T-helper 2 cell (primary cell): ENCODE measurements around the gene ZFYVE19.

Experiments
- DNase-seq, 5 experiments: peaks; one replicate each; pipeline versions ENCODE4 v3.0.0 to v3.0.0-alpha.2; 2012 to 2022
- total RNA-seq, 2 donors: gene quantifications; one replicate each; lab custom pipeline; 2026; lab: John Stamatoyannopoulos, UW

ZFYVE19 gene, protein sequence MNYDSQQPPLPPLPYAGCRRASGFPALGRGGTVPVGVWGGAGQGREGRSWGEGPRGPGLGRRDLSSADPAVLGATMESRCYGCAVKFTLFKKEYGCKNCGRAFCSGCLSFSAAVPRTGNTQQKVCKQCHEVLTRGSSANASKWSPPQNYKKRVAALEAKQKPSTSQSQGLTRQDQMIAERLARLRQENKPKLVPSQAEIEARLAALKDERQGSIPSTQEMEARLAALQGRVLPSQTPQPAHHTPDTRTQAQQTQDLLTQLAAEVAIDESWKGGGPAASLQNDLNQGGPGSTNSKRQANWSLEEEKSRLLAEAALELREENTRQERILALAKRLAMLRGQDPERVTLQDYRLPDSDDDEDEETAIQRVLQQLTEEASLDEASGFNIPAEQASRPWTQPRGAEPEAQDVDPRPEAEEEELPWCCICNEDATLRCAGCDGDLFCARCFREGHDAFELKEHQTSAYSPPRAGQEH
- total RNA-seq = 16.8 to 30.3 reads per million in 2 donors

DNA sequence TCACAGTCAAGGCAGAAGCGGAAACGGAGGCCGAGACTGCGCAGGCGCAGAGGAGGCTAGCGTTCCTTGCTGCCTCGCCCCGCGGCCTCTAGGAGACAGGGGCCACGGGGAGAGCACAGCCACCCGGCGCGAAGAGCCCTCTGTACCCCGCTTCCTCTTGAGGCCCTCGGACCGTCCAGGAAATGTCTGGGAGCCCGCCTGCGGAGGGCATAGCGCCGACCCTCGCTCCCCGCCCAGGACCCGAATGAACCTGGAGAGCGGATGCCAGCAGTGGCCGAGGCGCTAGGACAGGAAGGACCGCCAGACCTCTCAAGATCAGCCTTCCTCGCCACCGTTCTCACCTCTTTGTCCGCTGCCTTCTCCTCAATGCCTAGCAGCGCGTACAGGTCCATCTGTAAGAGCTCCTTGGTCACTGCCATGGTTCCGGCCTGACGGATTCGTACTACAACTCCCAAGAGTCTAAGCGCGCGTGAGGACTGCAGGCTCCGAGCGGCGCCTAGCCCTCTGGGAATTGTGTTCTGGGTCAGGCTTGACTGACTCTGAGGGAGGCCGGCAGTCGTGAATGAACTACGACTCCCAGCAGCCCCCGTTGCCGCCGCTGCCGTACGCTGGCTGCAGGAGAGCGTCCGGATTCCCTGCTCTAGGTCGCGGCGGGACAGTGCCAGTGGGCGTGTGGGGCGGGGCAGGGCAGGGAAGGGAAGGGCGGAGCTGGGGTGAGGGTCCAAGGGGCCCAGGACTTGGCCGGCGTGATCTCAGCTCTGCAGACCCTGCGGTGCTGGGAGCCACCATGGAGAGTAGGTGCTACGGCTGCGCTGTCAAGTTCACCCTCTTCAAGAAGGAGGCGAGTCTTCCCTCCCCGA lies at the start of gene ZFYVE19, which contains the start of gene DNAJC17:
TSS of gene ZFYVE19 (plus strand) at position 62 of the 860 bp plus-strand sequence. CDS start at position 563, 501 bp downstream.
TSS of gene DNAJC17 (minus strand) at position 446 of the 860 bp plus-strand sequence. CDS start at position 419, 27 bp downstream.
- DNase-seq = peak; percentile 76 to 98 (median 90)

DNA sequence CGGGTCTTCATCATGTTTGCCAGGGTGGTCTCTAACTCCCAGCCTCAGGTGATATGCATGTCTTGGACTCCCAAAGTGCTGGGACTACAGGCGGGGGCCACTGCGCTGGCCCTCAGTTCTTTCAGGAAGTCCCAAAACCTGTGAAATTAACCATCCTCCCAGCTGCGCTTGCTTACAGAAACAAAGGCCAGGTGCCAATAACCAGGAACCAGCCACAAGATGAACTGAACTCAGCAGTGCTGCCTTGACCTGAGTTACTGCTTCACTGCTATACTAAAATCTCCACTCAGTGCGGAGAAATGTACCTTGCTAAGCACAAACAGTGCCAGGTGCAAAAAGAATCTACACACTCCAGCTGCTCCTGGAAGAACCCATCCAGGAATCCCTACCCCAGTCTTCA lies 46.9 kb upstream of the ZFYVE19 start:
- no peak for DNase-seq

DNA sequence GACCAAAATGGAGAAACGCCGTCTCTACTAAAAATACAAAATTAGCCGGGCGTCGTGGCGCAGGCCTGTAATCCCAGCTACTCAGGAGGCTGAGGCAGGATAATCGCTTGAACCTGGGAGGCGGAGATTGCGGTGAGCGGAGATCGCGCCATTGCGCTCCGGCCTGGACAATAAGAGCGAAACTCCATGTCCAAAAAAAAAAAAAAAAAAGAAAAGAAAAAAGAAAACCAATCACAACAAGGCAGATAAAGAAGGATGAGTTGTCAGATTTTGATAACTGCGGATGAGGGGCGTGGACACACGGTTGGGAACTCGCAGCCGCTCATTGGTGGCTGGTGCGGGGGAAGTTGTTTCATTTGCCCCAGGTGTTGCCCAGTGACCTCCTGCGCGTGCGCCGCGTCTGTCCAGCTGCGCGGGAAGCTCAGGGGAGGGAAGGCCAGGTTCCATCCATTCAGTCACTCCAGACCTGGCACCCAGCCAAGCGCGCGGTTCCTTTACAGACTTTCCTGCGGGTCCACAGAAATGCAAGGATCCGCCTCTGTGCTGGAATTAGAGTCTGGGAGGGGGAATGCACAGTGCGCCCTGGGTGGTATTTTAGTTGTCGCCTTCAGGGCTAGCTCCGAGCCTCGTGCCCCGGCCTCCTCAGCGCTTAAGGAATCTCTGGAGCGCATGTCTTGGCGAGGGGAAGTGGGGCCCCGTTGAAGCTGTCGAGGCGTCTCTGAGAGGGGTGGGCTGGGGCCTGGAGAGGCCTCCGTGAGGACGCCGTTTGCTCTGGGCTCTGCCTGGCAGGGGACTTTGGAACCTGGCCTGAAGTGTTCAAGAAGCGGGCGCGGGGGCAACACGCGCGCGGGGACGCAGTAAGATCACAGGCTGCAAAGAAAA lies 43.7 kb upstream of the ZFYVE19 start:
- peak in 2 of 5 experiments; percentile 23 to 42 for DNase-seq

DNA sequence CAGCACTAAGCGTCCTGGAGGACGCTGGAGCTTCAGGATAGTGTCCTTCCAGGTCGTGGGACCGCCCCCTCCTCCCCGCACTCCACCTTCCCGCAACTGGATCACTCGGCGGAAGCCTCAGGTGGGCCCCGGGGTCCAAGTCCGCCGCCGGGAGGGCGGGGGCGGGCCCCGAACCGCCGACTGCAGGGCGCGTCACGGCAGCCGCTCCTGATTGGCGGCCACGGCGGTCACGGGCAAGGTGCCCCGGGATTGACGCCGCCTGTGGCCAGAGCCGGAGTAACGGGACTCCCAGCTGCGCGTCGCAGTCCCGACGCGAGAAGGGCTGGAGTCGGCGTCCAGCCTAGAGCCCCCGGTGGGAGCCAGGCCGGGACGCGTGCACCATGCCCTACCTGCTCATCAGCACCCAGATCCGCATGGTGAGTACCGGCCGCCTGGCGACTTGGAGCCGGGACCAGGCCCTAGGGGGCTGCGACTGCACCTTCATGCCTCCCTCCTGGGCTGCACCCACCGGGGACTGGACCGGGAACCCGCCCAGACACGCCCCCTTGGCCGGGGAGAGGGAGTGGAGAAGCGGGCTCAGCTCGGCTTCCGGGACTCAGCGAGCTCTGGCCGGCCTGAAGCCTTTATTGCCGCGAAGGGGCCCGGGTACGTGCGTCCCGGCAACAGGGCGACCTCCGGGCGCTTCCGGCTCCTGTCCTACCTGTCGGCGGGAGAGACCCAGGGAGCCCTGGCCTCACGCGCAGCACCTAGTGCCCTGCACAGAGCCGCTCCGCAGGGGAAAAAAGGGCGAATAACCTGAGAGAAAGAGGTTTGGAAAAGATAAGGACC lies 42.9 kb upstream of the ZFYVE19 start, which contains the start of gene GCHFR:
TSS of gene GCHFR (plus strand) at position 268 of the 828 bp plus-strand sequence. CDS start at position 381, 113 bp downstream.
- DNase-seq = peak; percentile 55 to 78 (median 67)

DNA sequence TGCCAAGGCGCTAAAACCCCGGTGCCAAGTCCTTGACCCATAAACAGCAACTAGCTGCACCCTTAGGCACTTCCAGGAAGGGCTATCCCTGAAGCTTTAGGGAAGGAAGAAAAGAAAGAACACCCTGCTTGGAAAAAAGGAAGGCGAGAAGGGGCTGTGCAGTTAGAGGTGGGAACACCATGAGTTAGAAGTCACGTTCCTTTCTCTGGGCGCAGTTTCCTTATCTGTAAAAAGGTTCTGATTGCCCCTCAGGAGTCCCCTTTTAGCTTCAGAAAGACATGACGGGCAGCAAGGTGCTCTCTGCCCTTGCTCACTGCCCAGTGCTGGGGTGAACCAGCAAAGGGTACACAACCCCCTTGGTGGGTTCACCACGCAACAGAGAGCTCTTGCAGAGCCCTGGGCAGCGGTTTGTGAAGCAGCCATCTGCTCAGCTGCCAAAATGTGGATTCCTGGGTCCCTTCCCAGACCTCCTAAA lies 42.2 kb upstream of the ZFYVE19 start:
- peak in 2 of 5 experiments; percentile 14 to 15 for DNase-seq

DNA sequence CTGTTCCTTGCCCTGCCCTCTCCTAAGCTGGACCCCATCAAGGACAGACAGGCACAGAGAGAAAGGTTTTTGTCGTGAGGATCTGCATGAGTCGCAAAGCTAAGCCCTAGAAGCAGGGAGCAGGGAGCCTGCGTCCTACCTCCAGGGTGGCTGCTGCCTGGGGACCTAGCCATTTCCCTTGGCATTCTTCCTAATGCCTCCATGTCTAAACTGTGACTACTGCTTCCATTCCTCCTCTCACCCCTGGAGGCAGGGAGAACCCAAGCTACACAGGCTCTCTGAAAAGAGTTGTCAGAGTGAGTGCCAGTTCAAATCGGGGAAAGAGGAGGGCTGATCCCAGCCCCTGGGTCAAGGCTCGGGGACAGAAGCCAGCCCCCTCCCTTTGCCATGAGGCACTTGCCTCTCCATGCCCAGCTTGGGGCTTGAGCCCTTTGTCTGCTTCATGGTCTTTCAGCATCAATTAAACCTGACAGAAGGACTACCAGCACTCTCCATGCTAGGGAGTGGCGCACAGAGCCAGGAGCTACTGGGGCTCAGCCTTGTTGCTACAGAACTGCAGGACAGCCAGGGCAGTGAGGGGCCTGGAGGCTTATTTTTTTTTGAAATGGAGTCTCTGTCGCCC lies 40.6 kb upstream of the ZFYVE19 start:
- no peak for DNase-seq

DNA sequence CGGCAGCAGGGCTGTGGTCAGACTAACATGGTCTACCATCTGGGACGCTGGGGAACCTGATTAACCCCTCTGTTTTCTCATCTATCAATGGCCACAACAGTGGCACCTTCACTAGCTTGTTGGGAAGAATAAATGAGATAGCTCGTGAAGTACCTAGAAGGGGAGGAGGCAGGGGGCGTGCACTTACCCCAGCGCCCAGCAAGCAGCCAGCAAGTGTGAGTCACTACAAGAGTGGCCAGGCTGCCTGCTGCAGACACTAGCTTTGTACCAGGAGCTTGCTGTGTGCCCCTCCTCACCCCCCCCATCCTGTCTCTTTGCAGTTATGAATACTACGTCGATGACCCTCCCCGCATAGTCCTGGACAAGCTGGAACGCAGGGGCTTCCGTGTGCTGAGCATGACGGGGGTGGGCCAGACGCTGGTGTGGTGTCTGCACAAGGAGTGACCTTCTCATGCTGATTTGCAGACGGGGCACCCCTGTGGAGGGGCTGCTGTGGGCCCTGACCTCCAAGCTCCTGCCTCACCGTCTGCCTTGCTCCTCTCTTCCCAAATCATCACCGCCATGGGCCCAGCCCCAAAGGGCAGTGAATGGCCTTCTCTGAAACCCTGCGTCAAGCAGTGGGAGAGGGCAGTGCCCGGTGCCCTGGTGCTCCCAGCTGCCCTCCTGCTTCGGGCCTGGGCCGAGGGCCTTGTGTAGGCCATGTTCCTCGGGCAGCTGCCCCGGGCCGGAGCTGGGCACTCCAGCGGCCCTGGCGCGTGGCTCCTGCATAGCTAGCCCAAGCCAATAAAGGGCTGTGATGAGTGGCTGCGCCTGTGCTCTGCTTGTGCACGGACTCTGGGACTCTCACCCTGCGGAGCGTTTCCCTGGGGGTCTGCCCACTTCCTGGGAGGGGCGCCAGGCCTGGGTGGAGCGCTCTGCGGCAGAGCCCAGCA lies 39.7 kb upstream of the ZFYVE19 start:
- no peak for DNase-seq

DNA sequence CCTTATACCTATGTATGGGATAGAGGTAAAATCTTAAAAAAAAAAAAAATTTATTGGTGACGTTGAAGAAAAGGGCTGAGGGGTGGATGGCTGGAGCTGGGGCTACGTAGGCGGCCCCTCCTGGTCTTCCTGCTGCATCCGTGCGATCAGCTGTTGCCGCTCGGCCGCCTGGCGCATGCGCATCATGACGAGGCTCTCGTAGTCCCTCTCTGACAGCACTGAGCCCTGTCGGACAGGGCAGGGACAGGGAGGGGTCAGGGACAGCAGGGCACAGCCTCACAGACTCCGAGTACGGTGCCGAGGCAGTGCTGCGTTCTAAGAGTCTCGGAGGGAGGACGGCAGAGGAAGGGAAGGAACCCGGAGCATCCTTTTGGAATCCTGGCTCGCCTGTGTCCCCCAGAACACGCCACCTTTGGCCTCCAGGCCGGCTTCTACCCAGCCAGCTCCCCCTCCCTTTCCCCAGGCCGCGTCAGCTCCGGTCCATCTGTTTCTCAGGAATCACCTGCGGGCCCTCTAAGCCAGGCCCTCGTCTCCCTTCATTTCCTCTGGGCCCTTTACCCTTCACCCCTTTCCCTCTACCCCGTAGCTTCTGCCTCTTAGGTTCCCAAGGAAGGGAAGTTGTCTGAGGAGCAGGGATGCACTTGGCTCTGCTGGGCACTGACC lies 38.9 kb upstream of the ZFYVE19 start:
- DNase-seq = no peak

DNA sequence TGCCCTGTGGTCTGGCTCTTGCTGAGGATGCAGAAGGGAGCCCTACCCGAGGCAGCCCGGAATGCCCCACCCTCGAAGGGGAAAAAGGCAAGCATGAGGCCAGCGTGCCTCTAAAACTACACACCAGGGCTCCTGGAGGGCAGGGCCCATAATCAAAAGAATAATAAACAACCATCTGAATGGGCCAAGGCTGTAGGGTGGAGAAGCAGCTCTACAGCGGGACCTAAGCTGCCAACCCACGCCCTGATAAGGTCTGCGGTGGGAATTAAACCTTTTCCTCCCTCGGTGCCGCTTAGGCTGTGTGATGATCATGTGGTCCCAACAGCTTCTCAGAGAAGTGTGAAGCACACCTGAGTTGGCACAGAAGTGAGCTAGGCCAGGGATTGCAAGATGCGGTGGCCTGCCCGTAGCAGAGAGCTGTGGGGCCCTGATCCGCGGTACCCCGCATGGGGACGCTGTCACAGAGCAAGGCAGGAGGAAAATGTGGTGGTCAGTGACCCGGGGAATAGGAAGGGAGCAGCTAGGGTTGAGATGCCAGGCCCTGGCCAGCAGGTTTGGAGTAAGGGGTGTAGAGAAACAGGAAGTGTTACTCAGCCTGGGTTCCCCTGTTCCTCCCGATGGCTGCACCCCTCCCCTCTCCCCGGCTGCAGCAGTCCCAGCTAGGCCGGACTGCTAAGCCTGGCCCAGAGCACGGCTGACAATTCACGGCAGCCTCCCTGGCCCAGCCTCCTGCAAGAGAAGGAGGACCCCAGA lies 38.2 kb upstream of the ZFYVE19 start:
- peak in 1 of 5 experiments; percentile 51 for DNase-seq

DNA sequence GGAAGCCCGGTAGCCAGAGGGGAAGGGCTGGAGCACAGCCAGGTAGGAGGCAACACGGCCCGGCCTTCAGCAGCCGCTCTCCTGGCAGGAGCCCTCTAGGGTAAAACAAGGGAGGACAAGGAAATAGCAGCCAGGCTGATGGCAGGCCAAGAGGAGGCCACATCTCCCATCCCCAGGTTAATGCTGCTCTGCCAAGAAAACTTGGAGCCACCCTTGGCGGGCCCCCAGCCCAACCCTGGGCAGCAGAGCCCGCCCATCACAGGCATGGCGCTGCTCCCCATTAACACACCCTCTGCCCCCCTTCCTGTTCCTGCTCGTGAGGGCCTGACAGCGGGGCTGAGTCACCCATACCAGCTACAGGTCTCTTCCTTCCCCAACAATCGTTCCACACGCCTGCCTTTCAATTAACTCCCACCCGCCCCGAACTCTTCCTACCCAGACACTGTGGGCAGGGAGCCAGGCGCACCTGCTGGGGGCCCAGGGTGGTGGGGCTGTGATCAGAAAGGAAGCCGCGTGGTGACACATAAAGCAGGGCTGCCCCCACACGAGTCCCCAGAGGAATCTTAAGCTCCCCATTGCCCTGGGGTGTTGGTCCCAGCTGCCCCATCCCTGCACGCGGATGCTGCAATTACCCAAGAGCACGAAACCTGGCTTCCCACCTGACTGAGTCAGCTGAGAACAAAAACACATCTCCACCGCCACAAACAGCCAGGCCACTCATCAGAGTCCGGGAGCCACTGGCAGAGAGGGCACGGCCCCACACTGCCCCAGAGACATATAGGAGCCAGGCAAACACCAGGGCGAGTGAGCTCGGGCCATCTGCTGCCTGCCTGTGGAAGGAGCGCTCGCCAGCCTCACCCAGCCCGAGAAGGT lies 37.4 kb upstream of the ZFYVE19 start, which contains the start of gene C15orf62:
TSS of gene C15orf62 (plus strand) at position 707 of the 873 bp plus-strand sequence. CDS start 516 bp downstream, outside the sequence.
- DNase-seq = peak in 1 of 5 experiments; percentile 60

DNA sequence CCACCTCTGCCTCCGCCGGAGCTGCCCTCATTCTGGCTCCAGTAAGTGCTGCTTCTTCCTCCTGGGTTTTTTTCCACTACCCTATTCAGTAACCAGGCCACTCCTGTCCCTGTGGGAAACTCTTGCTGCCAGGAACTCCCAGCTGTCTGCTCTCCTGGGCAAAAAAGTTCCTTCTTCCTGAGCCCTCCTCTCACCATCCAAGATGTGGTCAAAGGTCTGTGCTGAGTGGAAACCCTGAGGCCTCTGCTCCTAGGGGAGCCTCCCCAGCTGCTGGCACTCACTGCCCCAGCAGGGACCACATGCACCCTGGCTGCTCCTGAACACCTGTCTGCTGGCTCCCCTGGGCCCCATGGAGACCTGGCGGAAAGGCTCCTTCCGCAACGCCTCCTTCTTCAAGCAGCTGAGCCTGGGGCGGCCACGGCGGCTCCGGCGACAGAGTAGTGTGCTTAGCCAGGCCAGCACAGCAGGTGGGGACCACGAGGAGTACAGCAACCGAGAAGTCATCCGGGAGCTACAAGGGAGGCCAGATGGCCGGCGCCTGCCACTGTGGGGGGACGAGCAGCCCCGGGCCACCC lies 36.7 kb upstream of the ZFYVE19 start:
- DNase-seq = no peak

DNA sequence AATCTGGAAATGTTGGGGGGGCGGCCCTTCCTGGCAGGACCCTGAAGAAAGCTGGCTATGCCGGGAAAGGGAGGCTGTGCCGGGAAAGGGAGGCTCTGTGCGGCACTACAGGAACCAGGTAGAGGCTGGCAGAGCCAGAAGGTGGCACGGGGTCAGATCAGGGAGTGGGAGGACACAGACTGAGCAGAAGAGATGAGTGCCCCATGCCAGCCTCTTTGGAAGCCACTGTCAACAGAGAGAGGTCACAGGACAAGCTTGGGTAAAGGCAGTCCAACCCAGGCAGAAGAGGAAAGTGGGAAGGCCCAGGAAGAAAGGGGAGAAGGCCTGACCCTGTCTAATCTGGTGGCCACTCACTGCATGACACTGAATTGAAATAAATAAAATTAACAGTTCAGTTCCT lies 35.6 kb upstream of the ZFYVE19 start:
- no peak for DNase-seq

DNA sequence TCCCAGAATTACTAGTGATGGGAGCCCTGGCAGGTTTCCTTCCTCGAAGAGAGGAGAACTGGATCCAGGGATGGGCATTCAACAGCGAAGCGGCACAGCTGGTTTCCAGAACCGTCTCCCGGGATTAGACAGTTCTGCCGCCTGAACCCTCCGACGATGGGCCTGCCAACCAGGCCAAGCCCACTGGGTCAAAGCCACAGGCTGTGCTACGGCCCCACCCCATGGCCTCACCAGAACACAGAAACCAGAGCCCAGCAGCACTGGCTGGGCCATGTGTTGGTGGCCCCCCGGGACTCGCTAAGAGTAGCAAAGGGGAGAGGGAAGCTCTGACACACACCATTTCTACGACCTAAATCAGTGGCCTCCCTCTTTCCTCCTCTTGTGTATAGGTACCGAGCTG lies 34.9 kb upstream of the ZFYVE19 start:
- DNase-seq = no peak

DNA sequence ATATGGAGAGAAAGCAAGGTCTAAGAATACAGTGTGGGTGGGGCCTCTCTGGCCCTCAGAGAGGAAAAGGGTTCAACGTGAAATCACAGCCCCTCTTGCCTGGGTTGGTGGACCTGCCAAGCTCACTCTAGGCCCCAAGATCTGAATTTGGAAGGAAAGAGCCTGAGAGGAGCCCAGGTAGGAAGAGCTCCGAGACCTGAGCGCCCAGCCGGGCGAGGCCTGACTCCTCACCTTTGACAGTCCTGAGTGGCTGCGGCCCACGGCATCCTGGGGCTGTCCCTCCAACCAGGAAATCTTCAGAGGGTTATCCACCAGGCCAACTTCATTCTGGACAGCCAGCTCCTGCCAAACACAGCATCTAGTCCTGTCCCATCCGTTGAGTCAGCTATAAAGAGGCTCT lies 33.4 kb upstream of the ZFYVE19 start:
- no peak for DNase-seq

DNA sequence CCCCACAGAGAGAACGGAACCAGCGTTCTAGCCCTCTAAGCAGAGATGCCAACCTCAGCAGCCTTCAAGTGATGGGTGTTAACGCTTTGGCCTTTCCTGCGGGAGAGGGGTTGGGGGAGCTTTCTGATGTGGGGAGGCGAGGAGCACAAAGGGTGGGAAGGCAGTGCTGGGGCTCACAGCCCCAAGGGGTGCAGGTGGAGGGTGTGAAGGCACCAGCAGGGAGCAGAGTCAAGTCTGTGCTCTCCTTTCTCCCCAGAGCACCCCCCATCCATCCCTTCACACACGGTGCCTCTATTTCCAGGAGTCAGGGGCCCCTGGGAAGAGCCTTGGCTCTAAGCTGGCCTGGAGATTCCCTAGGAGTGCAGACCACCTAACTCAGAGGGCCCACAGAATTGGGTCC lies 33.0 kb upstream of the ZFYVE19 start:
- DNase-seq = no peak

DNA sequence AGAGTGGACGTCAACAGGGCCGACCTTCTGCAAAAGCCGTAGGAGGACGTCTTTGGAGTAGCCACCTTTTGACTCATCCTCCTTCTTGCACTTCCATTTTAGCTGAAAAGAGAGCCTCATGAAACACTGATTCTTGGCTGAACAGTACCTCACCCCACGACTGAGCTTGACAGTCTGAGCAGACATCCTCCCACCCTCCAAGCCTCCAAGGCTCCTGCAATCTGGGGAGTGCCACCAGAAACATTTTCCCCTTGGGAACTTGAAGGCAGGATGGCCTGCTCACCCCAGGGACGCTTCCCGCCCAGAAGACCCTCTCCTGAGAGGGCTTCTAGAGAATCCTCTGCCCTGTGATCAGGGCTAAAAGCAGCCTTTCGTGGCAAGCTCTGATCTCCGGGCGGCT lies 31.9 kb upstream of the ZFYVE19 start:
- no peak for DNase-seq
